Activated CD8-positive, alpha-beta memory T cell treated with anti-CD3 and anti-CD28 coated beads for 48 hours (primary cell): Measurements from ENCODE around the gene ATP10B.

Experiments used
- DNase-seq, 3 experiments: peaks; one replicate each; pipeline ENCODE4 v3.0.0-alpha.2; 2020; ENCODE audit warnings: low read depth in 2 of 3, low spot score in 2 of 3

The ATP10B gene

GRCh38 chr5:160640406-160640805, 211.6 kb downstream of the ATP10B start:
- DNase-seq = no peak

GRCh38 chr5:160638161-160638742, 213.8 kb downstream of the ATP10B start:
- no peak for DNase-seq

- DNase-seq = no peak
Measured at GRCh38 chr5:160637357-160638090, 214.5 kb downstream of the ATP10B start.

GRCh38 chr5:160635663-160636062, 216.3 kb downstream of the ATP10B start:
- no peak for DNase-seq

- DNase-seq = no peak
Measured at GRCh38 chr5:160635046-160635445, 217.0 kb downstream of the ATP10B start.

DNA sequence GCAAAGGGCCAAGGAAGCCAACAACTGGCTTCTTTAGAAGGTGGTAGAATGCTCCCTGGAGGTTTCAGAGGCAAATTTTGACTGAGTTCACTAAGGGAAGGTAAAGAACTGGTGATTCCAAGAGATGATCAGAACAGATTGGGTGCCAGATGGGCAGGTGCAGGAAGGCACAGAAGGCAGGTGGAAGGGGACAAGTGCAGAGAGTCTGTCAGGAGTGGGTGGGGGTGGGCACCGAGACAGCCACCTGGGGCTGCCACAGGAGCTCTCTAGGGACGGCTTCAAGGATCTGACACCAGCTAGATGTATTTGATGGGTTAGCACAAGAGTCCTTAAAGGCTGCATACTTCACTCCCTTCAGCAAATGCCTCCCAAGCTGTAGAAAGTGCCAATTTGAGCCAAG, 223.0 kb downstream of the ATP10B start:
- no peak for DNase-seq

- no peak for DNase-seq
Measured at GRCh38 chr5:160628619-160628968, 223.4 kb downstream of the ATP10B start.

DNA sequence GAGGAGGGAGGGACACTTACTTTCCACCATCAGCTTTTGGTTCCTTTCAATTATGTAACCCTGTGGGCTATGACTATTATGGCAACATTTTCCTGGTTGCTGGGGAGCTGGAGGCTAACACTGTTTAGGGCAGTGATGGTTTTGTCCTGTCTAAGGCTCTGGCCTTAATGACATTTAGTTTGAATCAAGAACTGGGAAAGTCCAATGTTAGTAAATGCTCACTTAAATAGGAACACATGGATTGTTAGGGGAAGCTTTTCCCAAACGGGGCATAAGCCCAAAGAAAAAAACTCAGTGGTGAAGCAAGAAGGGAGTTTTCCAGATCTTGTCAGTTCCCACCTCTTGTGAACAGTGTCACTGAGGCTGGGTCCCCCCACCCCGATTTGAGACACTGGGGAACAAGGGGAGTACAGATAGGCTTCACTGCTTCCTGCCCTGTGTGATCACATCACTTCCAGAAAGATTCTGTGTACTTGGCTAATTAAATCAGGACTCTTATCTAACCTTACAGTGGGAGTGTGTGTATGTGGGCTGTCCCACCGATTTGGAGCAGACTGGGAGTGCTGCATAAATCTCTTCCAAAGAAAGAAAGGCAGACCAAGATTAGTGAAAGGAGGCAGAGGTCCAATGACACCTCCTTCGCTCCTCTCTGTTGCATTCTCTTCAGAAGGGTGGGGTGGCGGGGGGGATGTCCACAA, 223.9 kb downstream of the ATP10B start:
- no peak for DNase-seq

- no peak for DNase-seq
Measured at GRCh38 chr5:160626322-160626721, 225.7 kb downstream of the ATP10B start.

DNA sequence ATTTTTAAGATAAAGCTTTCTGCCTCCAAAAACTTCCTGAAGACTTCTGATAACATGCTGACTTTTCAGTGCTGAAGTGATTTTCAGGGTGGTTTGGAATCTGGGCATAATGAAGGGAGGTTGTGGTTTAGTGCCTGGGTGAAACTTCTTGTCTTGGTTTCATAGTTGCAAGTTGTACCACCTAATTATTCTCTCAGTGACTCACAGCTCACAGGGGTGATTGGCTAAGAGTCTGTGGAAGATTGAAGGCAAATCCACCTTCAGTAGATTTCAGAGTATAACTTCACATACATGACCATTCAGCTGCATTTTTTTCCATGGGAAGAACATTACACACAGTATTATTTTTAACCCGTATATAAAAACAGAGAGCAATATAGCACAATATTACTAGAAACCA, 230.5 kb downstream of the ATP10B start:
- DNase-seq = no peak

DNA sequence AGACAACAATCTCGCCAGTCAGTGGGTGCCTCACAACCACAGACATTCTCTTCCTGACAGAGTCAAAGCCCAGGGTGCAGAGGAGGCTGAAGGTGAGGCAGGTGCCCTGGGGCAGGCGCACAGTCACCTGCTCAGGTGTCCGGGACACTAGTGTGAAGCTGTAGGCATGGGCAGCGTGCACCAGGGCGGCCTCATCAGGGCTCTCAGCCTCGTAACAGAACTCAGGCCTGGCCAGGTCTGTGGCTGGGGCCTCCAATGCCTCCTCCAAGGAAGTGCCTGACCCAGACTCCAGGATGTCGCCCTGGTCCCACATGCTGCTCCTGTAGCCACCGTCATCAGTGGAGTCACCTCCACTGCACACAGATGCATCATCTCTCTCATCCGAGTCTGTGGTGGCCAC, 231.6 kb downstream of the ATP10B start:
- no peak for DNase-seq

- DNase-seq = no peak
Measured at GRCh38 chr5:160619381-160619780, 232.6 kb downstream of the ATP10B start.

DNA sequence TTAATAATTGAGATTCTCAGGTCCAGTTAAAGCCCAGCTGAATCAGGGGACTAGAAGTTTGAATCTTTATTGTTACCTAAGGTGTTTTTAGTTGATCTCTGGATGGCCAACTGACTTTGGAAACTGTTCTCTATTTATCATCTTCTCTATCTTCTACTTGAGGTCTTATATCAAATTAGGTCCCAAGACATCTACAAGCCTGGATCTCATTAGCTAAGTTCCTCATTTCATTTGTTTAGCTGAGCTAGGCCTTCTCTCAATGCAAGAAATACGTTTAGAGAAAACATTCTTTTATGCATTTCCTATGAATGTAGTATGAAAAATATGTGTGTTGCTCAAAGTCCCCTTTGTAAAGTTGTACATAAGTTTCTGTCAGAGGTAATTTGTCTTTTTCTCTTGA, 233.7 kb downstream of the ATP10B start:
- DNase-seq = no peak

DNA sequence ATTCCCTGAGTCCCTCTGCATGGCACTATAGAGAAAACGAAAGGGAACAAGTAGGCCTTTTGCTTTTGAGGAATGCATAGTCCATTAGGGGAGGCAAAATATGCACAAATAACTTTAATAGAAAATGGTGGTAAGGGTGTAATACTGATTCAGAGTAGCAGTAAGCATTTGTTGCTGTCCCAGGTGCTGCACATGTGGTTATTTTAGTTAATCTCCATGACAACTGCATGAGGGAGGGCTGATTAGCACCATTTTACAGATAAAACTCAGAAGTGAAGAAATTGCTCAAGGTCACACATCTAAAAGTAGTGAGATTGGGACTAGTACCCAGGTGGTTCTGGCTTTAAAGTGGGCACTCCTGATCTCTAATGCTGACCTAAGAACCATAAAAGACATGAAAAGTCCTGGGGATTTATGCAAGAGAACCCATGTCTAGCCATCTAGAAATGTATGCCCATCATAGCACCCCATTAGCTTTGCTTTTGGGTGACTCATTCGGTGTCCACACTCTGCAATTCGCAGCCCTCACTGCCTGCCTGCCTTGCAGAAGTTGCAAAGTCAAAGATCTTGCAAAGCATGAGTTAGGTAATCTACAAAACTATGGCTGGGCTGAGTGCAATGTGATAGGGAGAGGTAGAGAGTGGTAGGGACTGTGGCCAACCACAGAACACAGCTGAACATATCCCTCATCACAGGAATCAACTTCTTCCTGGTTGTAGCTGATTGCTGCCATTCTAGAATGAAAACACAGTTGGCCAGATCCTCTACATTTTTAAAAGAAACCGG, 235.1 kb downstream of the ATP10B start:
- no peak for DNase-seq

DNA sequence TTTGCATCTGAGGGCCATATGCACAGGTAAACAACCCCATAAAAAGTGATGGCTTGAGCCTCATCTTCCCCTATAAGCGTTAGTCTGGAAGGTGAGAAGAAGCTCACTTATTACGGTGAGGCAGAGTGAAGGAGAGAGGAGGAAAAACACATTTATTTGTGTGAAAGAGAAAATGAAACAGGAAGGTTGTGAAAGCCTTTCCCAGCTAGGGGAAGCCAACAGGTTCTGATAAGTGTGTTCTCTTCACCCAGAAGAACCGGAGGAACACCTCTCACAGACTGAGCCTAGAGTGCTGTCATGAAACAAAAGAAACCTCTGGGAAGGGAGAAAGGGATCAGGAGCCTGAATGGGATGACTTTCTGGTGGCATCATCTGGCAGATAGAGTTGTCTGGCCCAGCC, 237.9 kb downstream of the ATP10B start:
- no peak for DNase-seq

GRCh38 chr5:160605266-160605665, 246.7 kb downstream of the ATP10B start:
- no peak for DNase-seq

- no peak for DNase-seq
Measured at GRCh38 chr5:160604484-160604883, 247.5 kb downstream of the ATP10B start.

- DNase-seq = no peak
Measured at GRCh38 chr5:160602744-160603143, 249.3 kb downstream of the ATP10B start.

GRCh38 chr5:160601046-160601445, 251.0 kb downstream of the ATP10B start:
- DNase-seq = no peak

DNA sequence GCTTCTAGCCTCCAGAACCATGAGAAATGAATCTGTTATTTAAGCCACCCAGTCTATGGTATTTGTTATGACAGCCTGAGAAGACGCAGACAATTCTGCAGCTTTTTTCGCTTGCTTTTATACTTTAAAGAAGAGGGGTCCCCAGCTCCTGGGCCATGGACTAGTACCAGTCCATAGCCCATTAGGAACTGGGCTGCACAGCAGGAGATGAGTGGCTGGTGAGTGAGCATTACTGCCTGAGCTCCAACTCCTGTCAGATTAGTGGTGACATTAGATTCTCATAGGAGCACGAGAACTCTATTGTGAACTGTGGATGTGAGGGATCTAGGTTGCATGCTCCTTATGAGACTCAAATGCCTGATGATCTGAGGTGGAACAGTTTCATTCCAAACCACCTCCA, 278.7 kb downstream of the ATP10B start:
- no peak for DNase-seq

GRCh38 chr5:160567031-160567705, 284.8 kb downstream of the ATP10B start:
- no peak for DNase-seq
